Trophoblast cell (in vitro differentiated cells and primary cell): ENCODE data around the gene CLEC2D.

Source experiments
- DNase-seq, 2 donors: peaks; one replicate each; pipeline ENCODE4 v3.0.0-alpha.2; 2016
- H2AFZ ChIP-seq: 2 replicates; pipeline ENCODE4 v1.6.1; 2013; ENCODE audit warnings: low read length, moderate library complexity, mild to moderate bottlenecking; ENCODE audit not compliant: insufficient read depth, poor library complexity
- H2AK5ac ChIP-seq: 2 replicates; pipeline ENCODE4 v1.6.1; 2013; ENCODE audit warnings: mild to moderate bottlenecking, low read length
- H2BK120ac ChIP-seq: 2 replicates; pipeline ENCODE4 v1.6.1; 2013; ENCODE audit warnings: low read length, mild to moderate bottlenecking, moderate library complexity; ENCODE audit not compliant: insufficient read depth, poor library complexity
- H2BK12ac ChIP-seq: 2 replicates; pipeline ENCODE4 v1.6.1; 2013; ENCODE audit warnings: mild to moderate bottlenecking, low read length, moderate library complexity
- H2BK5ac ChIP-seq: 2 replicates; pipeline ENCODE4 v1.6.1; 2013; ENCODE audit warnings: low read length, low read depth, moderate library complexity, mild to moderate bottlenecking; ENCODE audit not compliant: poor library complexity
- H3K14ac ChIP-seq: 2 replicates; pipeline ENCODE4 v1.6.1; 2013; ENCODE audit warnings: mild to moderate bottlenecking, low read length
- H3K18ac ChIP-seq: 2 replicates; pipeline ENCODE4 v1.6.1; 2013; ENCODE audit warnings: mild to moderate bottlenecking, low read length
- H3K23ac ChIP-seq: 2 replicates; pipeline ENCODE4 v1.6.1; 2013; ENCODE audit warnings: low read length
- H3K27ac ChIP-seq: 2 replicates; pipeline ENCODE4 v1.5.1; 2013; ENCODE audit warnings: low read depth, mild to moderate bottlenecking, inconsistent platforms, low read length, moderate library complexity
- H3K27me3 ChIP-seq: 2 replicates; pipeline ENCODE4 v1.6.1; 2013; ENCODE audit warnings: inconsistent platforms, mild to moderate bottlenecking, low read length, moderate library complexity; ENCODE audit not compliant: insufficient read depth
- H3K36me3 ChIP-seq, 2 experiments: 1 replicate in 1 of 2; 2 replicates in 1 of 2; pipeline ENCODE4 v1.6.1; 2013; ENCODE audit warnings: low read length in 2 of 2, mild to moderate bottlenecking in 2 of 2, moderate library complexity in 1 of 2; ENCODE audit not compliant: insufficient read depth in 2 of 2, control insufficient read depth in 1 of 2
- H3K4ac ChIP-seq: 2 replicates; pipeline ENCODE4 v1.6.1; 2013; ENCODE audit warnings: low read depth, mild to moderate bottlenecking, low read length, moderate library complexity
- H3K4me1 ChIP-seq, 2 experiments: 1 replicate in 1 of 2; 2 replicates in 1 of 2; pipeline ENCODE4 v1.6.1; 2013; ENCODE audit warnings: low read length in 2 of 2, mild to moderate bottlenecking in 2 of 2, moderate library complexity in 1 of 2; ENCODE audit not compliant: insufficient read depth in 2 of 2, control insufficient read depth in 1 of 2
- H3K4me2 ChIP-seq: 2 replicates; pipeline ENCODE4 v1.6.1; 2013; ENCODE audit warnings: inconsistent platforms, mild to moderate bottlenecking, low read length, moderate library complexity
- H3K4me3 ChIP-seq: 2 replicates; pipeline ENCODE4 v1.5.1; 2013; ENCODE audit warnings: mild to moderate bottlenecking, low read depth, low read length, inconsistent platforms
- H3K79me1 ChIP-seq: one replicate; pipeline ENCODE4 v1.6.1; 2013; ENCODE audit warnings: low read length
- H3K79me2 ChIP-seq: 2 replicates; pipeline ENCODE4 v1.6.1; 2013; ENCODE audit warnings: low read length, mild to moderate bottlenecking; ENCODE audit not compliant: control insufficient read depth, insufficient read depth, poor library complexity
- H3K9ac ChIP-seq: 2 replicates; pipeline ENCODE4 v1.6.1; 2013; ENCODE audit warnings: mild to moderate bottlenecking, low read length
- H3K9me3 ChIP-seq: 2 replicates; pipeline ENCODE4 v1.6.1; 2013; ENCODE audit warnings: low read depth, mild to moderate bottlenecking, control low read depth, inconsistent platforms, low read length; ENCODE audit not compliant: insufficient read depth
- H4K12ac ChIP-seq: 2 replicates; pipeline ENCODE4 v1.6.1; 2013; ENCODE audit warnings: low read depth, mild to moderate bottlenecking, low read length, moderate library complexity
- H4K8ac ChIP-seq: 2 replicates; pipeline ENCODE4 v1.6.1; 2013; ENCODE audit warnings: low read depth, mild to moderate bottlenecking, low read length, moderate library complexity
- H4K91ac ChIP-seq: one replicate; pipeline ENCODE4 v1.6.1; 2013; ENCODE audit warnings: low read depth, mild to moderate bottlenecking, low read length, moderate library complexity
- WGBS: extraction: QIAGEN DNeasy Blood & Tissue Kit; methylation state at CpG from one replicate; pipeline ENCODE4 v1.1.7; 2013; ENCODE audit warnings: missing lambda C conversion rate; ENCODE audit not compliant: insufficient read length, insufficient coverage; ENCODE audit errors: extremely low coverage; 5-methylcytosine and 5-hydroxymethylcytosine counted together

CLEC2D gene

GRCh38 chr12:9685915-9686314 lies 16.4 kb downstream of the CLEC2D start:
- H2BK5ac ChIP-seq: no peak overlapping the region
- H3K14ac ChIP-seq: no peak overlapping the region
- no peak overlapping the region for H3K4ac ChIP-seq
- H3K36me3 ChIP-seq: peaks cover 1 to 4% of the 10 kb centered on the region in 2 experiments
- no peak overlapping the region for H3K23ac ChIP-seq
- DNase-seq: no peak
- no peaks in the 10 kb centered on the region for H3K79me2 ChIP-seq
- H2AK5ac ChIP-seq: no peak overlapping the region
- no peak overlapping the region for H3K9ac ChIP-seq
- H3K27me3 ChIP-seq: no peaks in the 10 kb centered on the region
- H4K12ac ChIP-seq: peak overlapping the region; percentile 7
- H4K8ac ChIP-seq: peak overlapping the region; percentile 54
- no peak overlapping the region for H2BK120ac ChIP-seq
- peaks cover 0 to 9% of the 10 kb centered on the region in 2 experiments for H3K4me1 ChIP-seq
- no peak overlapping the region for H4K91ac ChIP-seq
- H2AFZ ChIP-seq: no peak overlapping the region
- no peak overlapping the region for H3K4me2 ChIP-seq
- H3K9me3 ChIP-seq: no peaks in the 10 kb centered on the region
- no peaks in the 10 kb centered on the region for H3K79me1 ChIP-seq
- no peak overlapping the region for H3K18ac ChIP-seq
- no CpG with 5 or more reads among the region's 4 CpGs for WGBS
- H2BK12ac ChIP-seq: peak overlapping the region; percentile 64
- H3K4me3 ChIP-seq: no peak overlapping the region
- H3K27ac ChIP-seq: no peak overlapping the region

- H2AK5ac ChIP-seq: no peak overlapping the region
- H4K12ac ChIP-seq: no peak overlapping the region
- H3K23ac ChIP-seq: no peak overlapping the region
- WGBS: no CpG with 5 or more reads among the region's 1 CpG
- no peak overlapping the region for H2BK120ac ChIP-seq
- no peaks in the 10 kb centered on the region for H3K9me3 ChIP-seq
- H4K8ac ChIP-seq: no peak overlapping the region
- no peak overlapping the region for H3K4me3 ChIP-seq
- no peak overlapping the region for H3K9ac ChIP-seq
- H3K4me2 ChIP-seq: no peak overlapping the region
- no peak overlapping the region for H3K27ac ChIP-seq
- peaks cover 1 to 4% of the 10 kb centered on the region in 2 experiments for H3K36me3 ChIP-seq
- H3K14ac ChIP-seq: no peak overlapping the region
- H3K79me1 ChIP-seq: no peaks in the 10 kb centered on the region
- no peaks in the 10 kb centered on the region for H3K27me3 ChIP-seq
- no peak overlapping the region for H3K4ac ChIP-seq
- no peak overlapping the region for H3K18ac ChIP-seq
- no peak for DNase-seq
- no peak overlapping the region for H2BK12ac ChIP-seq
- H4K91ac ChIP-seq: no peak overlapping the region
- H3K79me2 ChIP-seq: no peaks in the 10 kb centered on the region
- no peak overlapping the region for H2BK5ac ChIP-seq
- no peak overlapping the region for H2AFZ ChIP-seq
- H3K4me1 ChIP-seq: peaks cover 0 to 9% of the 10 kb centered on the region in 2 experiments
Measured at GRCh38 chr12:9687228-9687627, 17.7 kb downstream of the CLEC2D start.

DNA sequence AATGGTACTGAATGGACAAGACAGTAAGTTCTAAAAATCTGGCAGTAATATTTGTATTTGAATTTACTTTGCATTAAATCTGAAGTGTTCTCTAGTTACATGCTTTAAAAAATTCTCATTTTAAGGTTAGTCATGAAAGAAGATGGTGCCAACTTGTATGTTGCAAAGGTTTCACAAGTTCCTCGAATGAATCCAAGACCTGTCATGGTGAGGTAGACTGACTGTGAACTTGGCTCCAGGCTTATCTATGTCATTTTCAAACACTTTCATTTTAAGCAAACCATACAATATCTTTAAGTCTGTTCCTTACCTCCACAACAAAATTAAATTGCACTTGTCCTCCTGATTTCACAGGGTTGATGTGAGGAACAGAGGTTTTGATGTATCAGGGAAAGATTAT lies 23.4 kb downstream of the CLEC2D start:
- H2AFZ ChIP-seq: no peak overlapping the region
- H3K9me3 ChIP-seq: peaks cover 2% of the 10 kb centered on the region
- no peak overlapping the region for H3K27ac ChIP-seq
- H2AK5ac ChIP-seq: no peak overlapping the region
- no peak overlapping the region for H2BK5ac ChIP-seq
- H3K27me3 ChIP-seq: no peaks in the 10 kb centered on the region
- H3K23ac ChIP-seq: no peak overlapping the region
- H3K14ac ChIP-seq: no peak overlapping the region
- no peak overlapping the region for H2BK120ac ChIP-seq
- DNase-seq: no peak
- no peak overlapping the region for H3K4ac ChIP-seq
- no peak overlapping the region for H4K12ac ChIP-seq
- H2BK12ac ChIP-seq: no peak overlapping the region
- no peak overlapping the region for H3K9ac ChIP-seq
- H3K36me3 ChIP-seq: peaks cover 4% of the 10 kb centered on the region in 2 experiments
- no peaks in the 10 kb centered on the region for H3K79me2 ChIP-seq
- H3K18ac ChIP-seq: no peak overlapping the region
- H3K4me1 ChIP-seq: no peaks in the 10 kb centered on the region
- no CpG with 5 or more reads among the region's 1 CpG for WGBS
- H4K91ac ChIP-seq: no peak overlapping the region
- no peak overlapping the region for H3K4me2 ChIP-seq
- H3K79me1 ChIP-seq: no peaks in the 10 kb centered on the region
- no peak overlapping the region for H4K8ac ChIP-seq
- no peak overlapping the region for H3K4me3 ChIP-seq

- H3K27ac ChIP-seq: no peak overlapping the region
- H2BK5ac ChIP-seq: no peak overlapping the region
- no peaks in the 10 kb centered on the region for H3K27me3 ChIP-seq
- no peaks in the 10 kb centered on the region for H3K4me1 ChIP-seq
- no peak overlapping the region for H4K91ac ChIP-seq
- no peak overlapping the region for H3K4me2 ChIP-seq
- H3K79me1 ChIP-seq: no peaks in the 10 kb centered on the region
- no peaks in the 10 kb centered on the region for H3K79me2 ChIP-seq
- no peak overlapping the region for H3K4me3 ChIP-seq
- no peak overlapping the region for H3K23ac ChIP-seq
- no peak overlapping the region for H2AK5ac ChIP-seq
- H4K8ac ChIP-seq: no peak overlapping the region
- H3K9me3 ChIP-seq: peaks cover 2% of the 10 kb centered on the region
- peaks cover 2 to 4% of the 10 kb centered on the region in 2 experiments for H3K36me3 ChIP-seq
- H3K18ac ChIP-seq: no peak overlapping the region
- no peak overlapping the region for H4K12ac ChIP-seq
- H3K14ac ChIP-seq: no peak overlapping the region
- H3K9ac ChIP-seq: no peak overlapping the region
- DNase-seq: no peak
- no peak overlapping the region for H2BK12ac ChIP-seq
- no peak overlapping the region for H3K4ac ChIP-seq
- WGBS: no CpG with 5 or more reads among the region's 1 CpG
- no peak overlapping the region for H2AFZ ChIP-seq
- no peak overlapping the region for H2BK120ac ChIP-seq
Measured at GRCh38 chr12:9694241-9694640, 24.7 kb downstream of the CLEC2D start.
